GM19240 (cell line): ENCODE measurements around the gene TTR.

ENCODE experiments used
- DNase-seq: peaks from one replicate; pipeline ENCODE4 v3.0.0; 2011; ENCODE audit warnings: low spot score; ENCODE audit not compliant: insufficient read length

Gene TTR

DNA sequence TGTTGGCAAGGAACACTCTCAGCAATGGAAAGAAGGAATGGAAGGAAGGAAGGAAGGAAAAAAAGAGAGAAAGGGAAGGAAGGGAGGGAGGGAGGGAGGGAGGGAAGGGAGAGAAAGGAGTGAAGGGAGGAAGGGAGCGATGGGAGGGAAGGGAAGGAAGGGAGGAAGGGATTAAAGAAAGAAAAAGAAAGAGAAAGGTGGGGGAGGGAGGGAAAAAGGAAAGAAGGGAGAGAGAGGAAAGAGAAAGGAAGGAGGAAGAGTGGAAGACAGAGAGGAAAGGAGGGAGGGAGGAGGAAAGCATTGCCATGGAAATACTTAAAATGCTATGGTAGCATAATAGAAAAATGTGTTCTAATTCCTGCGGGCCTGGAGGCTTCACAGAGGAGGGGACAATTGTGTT lies 22.4 kb downstream of the TTR start:
- DNase-seq = no peak

DNA sequence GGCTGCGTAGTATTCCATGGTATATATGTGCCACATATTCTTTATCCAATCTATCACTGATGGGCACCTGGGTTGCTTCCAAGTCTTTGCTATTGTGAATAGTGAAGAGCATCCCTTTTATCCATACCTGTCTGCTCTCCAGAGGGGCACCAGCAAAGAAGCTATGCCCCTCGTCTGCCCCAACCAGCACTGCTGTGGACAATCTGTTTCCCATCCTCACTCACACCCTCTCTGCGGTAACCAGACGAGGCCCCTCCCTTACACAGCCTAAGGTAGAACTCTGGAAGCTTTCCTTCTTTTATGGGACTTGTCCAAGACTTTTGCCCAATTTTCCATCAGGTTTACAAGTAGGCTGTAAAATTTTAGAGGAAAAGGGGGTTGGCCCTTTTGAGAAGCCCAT lies 24.9 kb downstream of the TTR start:
- DNase-seq = no peak

DNA sequence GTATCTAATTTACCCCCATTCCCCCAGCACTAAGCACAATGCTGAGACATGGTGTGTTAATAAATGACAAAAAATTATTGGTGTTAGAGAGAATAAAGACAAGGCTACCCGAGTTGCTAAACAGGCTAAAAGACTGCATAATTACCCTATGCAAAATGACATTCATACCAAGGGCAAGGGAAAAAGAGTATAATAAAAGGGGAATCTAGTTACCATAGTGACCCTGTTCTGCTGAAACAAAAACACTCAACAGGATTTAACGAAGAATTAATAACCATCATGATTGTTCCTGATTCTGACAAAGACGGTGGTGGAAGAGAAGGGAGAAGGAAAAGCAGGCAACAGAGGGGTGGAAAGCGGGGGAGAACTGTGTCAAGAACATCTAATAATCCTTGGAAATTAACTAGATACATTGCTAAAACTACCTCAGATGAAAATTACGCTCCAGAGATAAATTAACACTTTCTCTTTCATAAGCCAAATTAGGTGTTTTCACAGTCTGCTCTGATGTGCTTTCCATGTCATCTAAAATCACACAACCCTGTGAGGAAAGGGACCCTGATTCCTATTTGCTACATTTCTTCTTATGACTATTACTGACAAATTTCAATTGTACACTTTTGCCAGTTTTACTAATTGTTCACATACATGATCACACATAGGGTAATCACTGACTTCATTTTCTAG lies 25.5 kb downstream of the TTR start:
- DNase-seq = no peak

DNA sequence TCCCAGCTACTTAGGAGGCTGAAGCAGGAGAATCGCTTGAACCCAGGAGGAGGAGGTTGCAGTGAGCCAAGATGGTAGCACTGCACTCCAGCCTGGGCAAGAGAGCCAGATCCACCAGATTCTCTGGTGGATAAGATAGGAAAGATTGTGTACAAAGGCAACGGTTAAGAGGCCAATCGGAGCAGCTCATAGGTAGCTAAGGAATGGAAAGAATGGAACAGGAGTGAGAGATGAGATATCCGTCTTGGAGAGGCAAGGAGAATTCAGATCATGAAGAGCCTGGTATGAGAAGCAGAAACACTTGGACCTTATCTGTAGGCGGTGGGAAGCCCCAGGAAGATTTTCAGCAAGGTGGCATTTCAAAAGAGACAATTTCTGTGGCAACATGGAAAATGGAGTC lies 27.1 kb downstream of the TTR start:
- DNase-seq = no peak

DNA sequence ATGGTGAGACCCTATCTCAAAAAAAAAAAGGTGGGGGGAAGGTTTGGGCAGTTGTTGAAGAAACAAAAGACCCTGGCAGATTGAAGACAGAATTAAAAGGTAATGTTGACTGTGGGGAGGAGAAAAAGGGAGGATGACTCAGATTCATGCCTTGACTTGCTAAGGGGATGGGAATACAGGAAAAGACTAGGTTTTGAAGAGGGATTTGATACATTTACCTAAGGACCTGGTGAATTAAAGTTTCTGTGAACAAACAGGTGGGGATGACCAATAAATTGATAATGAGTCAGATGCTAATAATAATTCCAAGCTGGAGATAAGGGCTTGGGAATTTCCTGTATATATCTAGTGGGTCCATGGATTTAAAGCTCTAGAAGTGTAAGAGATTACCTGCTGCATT lies 27.6 kb downstream of the TTR start:
- DNase-seq = no peak

DNA sequence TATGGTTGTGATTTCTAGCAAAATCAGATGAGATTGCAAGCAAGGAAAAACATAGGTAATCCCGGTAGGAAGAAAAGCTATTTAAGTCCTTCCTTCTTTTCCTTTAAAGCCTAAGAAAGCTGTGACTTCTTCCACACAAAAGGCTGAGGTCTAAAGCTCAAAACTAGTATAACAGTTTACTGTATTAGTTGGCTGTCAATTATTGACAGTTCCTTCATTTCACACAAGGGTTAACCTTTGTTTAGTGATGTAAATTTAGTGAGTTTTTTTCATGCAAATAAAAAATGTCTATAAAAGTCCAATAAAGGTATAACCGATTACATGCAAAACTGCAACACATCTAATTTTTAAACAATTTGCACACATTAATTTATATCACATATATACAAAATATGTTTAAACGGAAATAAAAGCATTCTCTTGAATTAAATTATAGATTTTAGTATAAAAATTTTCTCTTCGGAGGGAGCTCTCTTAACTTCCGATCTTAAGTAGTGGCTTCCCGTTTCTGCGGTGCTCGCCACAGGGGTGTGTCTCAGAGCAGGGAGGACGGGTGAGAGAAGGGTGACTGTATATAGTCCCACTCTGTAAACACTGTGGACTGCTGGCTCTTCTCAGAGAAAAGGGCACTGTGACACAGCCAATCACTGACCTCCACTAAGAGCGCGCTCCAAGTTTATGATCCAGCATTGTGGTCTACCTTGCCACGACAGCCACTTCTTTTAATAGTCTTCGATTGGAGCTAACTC lies 33.4 kb downstream of the TTR start:
- DNase-seq = no peak

DNA sequence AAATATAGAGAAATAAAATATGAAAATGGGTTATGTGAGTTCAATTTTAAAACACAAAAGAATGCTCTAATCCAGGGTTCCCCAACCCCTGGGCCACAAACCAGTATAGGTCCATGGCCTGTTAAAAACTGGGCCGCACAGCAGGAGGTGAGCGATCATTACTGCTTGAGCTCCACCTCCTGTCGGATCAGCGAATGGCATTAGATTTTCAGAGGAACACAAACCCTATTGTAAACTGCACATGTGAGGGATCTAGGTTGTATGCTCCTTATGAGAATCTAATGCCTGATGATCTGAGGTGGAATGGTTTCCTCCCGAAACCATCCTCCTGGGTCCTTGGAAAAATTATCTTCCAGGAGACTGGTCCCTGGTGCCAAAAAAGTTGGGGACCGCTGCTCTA lies 34.7 kb downstream of the TTR start:
- no peak for DNase-seq

DNA sequence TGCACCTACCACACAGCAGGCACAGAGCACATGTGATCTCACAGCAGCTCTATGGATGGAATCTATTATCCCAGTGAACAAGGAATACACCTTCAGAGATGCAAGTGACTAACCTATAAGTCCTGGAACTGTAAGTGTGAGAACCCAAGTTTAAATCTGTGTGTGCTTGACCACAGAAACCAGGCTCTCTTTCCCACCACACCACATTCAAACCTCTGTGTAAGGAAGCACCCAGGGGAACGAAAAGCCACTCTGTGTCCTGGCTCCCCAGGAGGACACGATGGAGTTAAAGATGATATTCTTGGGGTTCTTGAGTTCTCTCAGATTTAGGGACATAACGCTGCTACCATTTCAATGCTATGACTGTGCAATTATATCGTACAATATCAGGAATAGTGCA lies 38.9 kb downstream of the TTR start:
- no peak for DNase-seq

DNA sequence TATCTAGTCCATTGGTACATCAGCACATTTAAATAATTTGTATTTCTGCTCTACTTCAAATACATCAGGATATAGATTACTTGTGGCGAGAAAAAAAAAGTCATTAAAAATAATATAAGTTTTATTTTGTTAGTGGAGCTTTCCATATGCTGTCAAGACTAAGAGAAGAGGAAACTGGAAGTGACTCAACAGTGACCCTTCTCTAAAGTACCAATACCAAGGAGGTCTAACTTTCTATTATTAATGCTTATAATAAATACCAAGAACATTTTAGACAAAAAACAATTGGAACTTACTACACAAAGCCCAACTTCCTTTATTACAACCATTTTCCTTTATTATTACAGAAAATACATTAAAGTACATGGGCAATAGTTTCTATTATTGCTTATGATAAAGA lies 39.8 kb downstream of the TTR start:
- DNase-seq = no peak

DNA sequence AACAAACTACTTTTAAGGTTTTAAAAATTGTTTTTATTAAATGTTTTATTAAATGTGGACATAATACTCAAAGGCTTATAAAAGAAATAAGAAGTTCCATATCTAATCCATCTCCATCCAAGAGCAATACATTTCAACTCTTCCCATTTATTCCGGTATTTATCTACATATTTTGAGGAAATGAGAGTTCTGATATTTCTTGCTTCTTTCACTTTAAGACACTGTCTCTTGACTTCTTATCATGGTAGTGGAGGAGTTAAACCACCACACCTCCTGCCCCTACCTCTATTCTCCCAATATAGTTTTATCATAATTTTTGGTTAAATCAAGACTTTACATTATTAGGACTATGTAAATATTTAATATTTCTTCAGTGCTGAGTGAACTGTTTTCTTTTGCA lies 40.7 kb downstream of the TTR start:
- no peak for DNase-seq

DNA sequence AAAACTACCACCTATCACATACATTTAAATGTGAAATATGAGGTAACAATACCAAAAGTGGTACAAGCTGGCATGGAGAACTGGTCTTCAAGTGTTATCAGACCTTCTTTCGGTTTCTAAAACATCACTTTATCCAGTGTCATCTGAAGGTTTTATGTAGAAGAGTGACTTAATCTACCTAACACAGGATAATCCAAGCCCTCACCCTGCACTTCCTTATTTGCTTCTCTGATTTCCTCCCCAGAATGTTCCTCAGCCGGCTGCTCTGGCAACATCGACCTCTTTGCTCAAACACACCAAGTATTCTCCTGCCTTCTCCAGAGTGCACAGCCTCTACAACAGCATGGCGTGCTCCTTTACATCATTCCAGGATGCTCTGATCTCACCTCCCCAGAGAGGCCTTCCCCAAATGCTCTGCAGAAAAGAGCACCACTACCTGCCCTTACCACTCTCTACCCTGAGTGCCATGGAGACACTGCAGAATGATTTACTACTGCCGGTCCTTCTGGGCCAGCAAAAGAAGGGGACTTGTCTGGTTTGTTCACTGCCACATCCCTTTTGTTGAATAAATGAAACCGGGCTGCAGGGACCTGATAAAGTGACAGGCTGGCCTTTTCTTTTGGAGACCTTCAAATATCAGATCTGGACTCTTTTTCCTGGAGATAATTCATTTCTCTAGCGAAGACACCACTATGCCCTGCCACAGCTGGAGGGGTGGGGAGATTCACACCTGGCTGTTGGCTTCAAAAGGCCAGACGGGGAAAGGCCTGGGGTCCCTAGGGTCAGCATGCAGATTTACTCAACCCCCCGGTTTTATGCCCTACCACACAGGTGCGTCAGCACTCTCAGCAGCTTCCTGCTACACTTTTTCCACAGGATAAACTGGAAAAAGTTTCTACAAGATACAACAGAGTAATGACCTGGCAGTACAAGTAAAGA lies 42.0 kb downstream of the TTR start:
- DNase-seq = no peak

DNA sequence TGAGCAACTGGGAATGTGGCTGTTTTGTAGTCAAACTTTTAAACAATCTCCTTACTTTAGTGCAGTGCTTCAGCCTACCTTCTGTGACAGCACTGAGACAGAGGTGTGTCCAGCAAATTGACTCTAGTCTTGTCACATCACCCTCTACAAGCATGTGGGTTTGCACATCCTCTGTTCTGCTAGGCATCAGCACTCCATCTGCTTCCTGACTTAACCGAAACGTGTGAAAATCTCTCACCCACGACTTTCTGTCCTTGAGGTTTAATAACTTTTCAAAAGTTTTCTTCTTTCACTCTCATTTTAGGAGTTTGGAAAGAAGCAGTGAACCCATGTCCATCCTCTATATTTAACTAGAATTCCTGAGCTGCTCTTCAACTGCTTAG lies 42.6 kb downstream of the TTR start:
- peak; percentile 14 for DNase-seq

DNA sequence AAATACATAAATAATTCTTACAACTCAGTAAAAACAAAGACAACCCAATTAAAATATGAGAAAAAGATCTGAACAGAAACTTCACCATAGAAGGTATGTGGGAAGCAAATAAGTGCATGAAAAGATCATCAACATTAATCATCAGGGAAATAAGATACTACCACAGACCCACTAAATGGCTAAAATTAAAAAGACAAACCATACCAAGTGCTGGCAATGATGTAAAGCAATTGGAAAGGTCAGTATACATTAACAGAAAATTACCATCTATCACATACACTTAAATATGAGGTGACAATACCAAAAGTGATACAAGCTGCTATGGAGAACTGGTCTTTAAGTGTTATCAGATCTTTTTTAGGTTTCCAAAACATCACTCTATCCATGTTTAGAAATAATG lies 44.7 kb downstream of the TTR start:
- no peak for DNase-seq

DNA sequence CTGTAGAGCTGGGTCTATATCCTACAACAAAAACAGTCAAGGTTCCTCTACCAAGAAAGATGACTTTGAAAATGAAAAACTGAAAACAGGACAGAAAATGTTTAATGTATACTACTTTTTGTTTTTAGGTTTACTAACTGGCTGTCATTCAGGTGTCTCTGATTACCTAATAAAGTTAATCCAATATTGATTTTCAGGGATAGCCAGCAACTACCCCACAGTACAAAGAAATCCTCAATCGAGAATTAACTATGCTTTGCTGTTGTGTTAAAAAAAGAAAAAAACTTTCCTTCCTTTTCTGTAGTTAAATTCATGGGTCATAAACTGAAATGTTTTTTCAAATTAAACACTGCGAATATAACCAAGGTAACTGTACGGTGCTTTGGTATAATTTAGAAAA lies 45.8 kb downstream of the TTR start:
- no peak for DNase-seq

DNA sequence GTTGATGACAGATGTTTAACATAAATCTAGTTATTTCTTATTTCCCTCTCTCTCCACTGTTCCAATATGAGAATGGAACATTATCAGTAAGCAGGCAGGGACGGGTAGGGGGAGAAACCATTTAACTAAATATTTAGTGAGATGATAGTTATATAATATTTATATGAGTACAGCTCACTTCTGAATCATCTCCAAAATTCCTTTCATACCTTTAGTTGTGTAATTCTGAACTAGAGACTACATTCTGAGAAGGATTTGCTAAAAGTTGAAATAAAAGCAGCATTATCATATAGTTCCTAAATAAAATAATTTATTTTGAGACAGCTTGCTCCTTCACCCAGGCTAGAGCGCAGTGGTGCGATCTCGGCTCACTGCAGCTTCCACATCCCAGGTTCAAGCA lies 51.3 kb downstream of the TTR start:
- no peak for DNase-seq

DNA sequence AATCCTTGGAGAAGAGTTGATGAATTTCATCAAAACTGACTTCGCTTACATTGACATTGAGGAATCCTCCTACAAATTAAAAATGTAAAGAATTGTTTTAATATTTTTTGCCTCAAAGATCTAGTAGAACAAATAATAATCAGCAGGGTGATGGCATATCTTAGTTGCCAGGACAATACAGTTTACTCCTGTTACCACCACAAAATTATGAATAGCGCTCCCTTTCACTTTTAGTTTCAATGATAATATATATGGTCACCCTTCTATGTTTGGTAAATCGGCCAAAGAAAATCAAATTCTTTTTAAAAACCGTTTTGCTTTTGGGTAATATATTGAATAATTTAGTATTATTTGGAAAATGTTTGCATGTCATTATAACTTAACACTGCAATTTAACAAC lies 53.7 kb downstream of the TTR start:
- DNase-seq = no peak

DNA sequence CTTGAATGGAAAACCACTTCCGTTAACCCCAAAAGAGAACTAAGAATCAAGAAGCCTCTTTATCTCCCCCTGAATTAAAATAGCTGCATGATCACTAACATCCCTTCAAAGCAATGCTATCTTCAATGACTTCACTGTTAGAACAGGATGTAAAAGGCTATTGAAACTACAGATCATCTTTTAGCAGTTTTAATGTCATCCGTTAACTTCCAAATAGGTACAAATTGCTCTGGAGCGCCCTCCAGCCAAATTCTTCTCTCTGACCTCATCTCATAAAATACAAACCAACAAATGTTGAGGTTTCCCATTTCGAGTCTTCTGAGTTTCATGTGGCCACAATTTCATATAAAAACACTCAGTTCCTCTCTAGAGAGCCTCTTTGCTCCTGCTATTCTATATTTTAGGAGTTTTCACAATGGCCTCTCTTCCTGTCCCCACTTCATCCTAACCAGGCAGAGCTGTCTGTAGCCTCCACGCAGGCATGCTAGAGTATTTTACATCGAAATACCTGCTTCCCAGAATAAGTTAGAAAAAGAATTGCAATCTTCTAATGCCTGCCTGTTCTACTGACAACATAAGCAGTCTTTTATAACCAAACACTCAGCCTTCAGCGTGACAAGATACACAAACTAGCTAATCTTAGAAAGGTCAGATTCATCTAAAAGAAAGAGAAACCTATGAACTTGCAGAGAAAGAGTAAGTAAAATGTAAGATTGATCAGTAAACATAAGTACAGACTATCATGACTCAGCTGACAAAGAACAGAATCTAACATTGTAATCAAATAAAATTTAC lies 54.9 kb downstream of the TTR start:
- no peak for DNase-seq

DNA sequence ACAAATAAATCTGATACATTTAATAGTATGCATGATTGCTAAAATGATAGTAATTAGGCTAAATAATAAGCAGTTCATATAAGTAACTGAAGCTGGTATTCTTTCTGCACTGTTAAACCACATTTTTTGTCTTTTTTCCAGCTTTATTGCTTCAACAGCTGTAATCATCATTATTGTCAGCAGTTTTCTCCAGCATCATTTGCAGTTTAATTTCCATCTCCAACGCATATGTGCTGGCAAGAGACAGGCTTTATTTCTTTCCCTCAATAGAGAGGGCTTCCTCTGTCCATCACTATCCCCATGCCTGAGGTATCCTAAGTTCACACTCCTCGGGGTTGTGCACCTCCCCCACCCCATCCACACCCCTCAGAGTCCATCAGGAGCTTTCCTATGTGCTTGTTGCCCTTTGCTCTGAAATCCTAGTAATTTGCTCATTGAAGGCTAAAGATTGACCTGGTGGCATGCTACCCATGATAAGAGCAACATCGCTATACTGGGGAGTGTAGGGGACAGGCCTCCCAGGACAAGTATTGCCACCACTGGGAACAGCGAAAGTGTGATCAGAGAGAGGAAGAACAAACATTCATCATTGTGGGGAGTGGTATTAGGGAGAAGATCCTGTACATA lies 55.6 kb downstream of the TTR start:
- DNase-seq = no peak
